HG02588 (cell line): ENCODE measurements around the gene ANKRD33.

Experiments used
- ATAC-seq: cut with Tn5 transposase; IDR thresholded peaks from one replicate; pipeline ENCODE4 v1.9.1; 2021; ENCODE audit warnings: mild to moderate bottlenecking, moderate library complexity; ENCODE audit not compliant: unreplicated experiment

The ANKRD33 gene

GRCh38 chr12:51941011-51941581 is 53.2 kb downstream of the ANKRD33 start:
- no peak for ATAC-seq
